Fibroblast of skin of left biceps (primary cell): ENCODE data around the gene OPA3.

Experiments used
- DNase-seq, 2 experiments: peaks; one replicate each; pipeline ENCODE4 v3.0.0-alpha.2; 2013; ENCODE audit warnings: low read depth in 2 of 2

Gene OPA3

DNA sequence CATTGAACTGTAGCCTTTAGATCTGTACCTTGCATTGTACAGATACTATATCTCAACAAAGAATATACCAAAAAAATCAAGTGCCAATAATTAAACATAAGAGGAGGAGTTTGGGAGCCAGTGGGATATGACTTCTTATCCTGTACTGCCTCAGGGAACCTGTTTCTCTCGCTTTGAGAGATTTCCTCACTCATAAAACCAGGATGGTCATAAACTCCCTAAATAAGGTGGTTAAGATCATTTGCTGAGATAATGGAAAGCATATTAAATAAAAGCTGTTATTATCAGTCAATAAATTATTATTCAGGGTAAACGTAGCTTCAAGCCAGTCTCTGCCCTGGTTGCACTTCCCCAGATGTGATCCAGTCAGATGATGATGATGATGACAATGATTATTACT is 17.0 kb downstream of the OPA3 start:
- no peak for DNase-seq

DNA sequence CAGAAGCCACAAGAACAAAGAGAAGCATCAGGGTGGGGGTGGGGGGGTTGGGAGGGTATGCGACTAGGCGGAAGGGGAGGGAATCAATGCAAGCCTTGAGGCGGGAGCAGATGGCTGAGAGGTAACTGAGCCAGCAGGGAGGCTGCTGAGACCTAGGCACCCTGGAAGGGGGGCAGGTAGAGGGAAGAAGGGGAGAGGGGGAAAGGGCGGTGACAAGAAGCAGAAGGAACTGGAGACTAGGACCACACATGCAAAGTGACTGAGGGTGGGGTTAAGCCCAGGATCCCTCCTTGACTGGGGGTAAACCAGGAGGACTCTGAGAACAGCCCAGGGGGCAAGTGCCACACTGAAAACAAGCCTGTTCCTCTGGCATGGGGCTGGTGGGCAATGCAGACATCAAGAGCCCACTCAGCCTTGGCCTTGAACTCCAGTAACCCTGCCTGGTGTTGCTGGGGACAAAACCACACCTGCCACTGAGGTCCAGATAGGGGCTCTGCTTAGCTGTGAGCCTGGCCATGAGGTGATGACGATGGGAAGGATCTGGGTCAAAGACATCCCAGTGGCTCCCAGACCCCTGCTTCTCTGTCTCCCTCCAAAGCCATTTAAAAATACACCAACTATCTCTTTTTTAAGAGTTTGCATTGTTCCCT is 20.3 kb downstream of the OPA3 start:
- no peak for DNase-seq

DNA sequence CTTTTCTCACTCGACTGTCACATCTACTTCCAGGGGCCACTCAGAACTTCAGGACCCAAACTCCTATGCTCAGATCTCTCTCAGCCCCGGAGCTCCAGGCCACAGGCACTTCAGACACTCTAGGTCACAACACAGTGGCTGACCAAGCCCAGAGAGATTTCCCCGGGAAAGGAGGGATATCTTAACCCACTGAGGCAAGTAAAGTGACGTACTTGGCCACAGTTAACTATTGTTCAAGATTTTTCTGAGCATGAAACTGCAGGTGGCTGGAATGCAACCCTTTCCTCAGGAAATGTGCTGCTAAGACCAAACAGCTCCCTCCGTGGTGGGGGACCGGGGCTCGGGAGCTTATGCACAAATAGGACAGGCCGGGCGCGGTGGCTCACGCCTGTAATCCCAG is 23.9 kb downstream of the OPA3 start:
- DNase-seq, result no peak

DNA sequence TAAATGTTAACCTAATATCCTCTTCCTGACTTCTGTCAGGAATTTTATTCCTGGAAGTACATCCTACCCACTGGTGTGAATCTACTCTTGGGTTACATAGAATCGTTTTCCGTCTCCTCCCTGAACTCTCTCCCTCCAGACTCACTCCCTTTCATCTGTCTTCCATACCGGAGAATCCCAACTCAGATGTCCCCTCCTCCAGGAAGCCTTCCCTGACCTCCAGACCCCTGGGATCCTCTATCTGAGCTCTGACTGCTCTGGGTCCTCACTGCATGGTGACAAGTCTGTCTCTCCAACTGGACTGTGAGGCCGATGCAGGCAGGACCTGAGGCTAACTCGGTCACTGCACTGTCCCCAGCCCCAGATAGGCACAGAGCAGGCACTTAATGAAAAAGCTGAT is 24.6 kb downstream of the OPA3 start:
- no peak for DNase-seq

GRCh38 chr19:45558399-45558878 is 26.2 kb downstream of the OPA3 start:
- DNase-seq, result no peak

DNA sequence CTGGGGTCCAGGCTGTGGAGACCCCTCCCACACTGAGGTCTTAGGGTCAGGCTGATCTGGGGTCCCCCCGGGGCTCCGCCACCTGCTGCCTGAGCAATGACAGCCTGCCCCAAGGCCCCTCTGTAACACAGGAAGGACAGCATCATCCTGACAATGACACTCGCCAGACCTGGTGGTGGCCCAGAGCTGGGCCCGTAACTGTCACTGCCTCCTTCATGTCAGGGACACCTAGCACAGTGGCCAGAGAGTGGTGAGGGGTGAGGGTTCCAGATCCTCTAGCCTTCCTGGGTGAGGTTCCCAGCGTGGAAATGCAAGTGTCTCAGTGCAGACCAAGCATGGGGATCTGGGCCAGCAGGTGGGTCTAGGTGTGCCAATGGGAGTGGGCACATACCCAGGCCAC is 27.8 kb downstream of the OPA3 start:
- no peak for DNase-seq

GRCh38 chr19:45554481-45554880 is 30.1 kb downstream of the OPA3 start:
- no peak for DNase-seq

DNA sequence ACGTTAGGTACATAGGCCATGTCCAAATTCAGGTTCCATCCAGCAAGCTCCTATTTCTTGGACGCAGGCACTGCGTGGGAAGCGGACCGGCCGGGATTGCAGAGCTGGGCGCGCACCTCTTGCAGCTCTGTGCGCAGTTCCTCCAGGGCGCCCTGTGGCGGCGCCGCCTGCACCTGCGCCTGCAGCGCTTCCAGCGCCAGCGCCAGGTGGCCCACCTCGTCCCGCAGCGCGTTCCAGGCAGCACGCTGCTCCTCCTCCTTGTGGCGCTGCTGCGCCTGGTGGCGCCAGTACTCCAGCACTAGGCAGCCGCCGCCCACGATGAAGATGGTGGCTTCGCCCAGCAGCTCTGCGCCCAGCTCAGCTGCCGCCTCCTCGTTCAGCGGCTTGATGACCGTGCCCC is 31.1 kb downstream of the OPA3 start:
- no peak for DNase-seq

DNA sequence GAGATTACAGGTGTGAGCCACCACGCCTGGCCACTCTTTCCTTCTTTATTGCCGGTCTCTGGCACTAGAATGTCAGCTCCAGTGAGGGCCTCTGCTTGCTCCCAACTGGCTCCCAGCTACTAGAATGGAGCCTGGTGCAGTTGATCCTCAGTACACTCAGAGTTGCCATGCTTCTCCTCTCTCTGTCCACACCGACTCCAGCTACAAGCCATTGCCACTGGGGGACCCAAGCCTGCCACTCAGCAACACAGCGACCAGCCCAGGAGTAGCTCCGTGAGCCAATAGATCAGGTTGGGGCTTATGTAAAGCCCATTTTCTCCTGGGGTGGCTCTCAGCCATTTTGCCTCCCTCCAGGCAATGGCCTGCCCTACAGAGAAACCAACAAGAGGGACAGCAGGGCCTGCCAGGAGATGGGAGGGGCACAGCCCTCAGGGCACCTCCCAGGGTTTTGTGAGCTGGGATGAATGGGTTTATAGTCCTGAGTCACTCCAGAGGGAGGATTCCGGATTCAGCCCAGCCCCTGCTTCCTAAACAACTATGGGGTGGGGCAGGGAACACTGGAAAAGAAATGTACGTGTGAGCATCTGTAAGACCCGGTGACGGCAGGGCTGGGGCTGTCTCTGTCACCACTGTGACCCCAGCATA is 36.5 kb downstream of the OPA3 start:
- no peak for DNase-seq

DNA sequence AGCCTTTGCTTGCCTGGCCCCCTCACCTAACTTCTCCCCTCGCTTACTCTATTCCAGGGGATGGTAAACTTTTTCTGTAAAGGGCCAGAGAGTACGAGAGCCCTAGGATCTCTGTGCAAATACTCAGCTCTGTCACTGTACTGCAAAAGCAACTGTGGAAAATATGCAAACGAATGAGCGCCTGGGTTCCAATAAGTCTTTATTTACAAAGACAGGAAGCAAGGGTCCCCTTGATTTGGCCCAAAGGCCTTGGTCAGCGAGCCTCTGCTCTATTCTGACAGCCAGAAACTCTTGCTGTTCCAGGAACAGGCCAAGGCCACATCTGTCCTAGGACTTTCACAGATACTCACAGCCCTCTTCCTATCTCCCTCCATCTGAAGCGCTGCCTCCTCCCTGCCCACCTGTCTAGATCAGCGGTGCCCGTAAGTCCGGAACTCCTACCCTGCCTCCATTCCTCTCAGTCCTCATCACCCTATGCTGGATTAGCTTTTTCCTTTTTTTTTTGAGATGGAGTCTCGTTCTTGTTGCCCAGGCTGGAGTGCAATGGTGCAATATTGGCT is 37.3 kb downstream of the OPA3 start:
- DNase-seq, result no peak

- no peak for DNase-seq
Observed at GRCh38 chr19:45542234-45542668, 42.4 kb downstream of the OPA3 start.

DNA sequence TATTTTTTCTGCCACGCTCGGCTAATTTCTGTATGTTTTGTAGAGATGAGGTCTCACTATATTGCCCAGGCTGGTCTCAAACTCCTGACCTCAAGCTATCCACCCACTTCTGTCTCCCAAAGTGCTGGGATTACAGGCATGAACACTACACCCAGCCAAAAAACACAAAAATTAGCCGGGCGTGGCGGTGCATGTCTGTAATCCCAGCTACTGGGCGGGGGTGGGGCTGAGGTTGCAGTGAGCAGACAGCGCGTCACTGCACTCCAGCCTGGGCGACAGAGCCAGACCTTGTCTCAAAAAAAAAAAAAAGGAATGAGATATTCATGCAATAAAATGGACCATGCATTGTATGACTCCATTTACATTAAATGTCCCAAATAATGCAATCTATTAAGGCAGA is 45.1 kb downstream of the OPA3 start:
- no peak for DNase-seq

- DNase-seq, result no peak
Observed at GRCh38 chr19:45531349-45531748, 53.3 kb downstream of the OPA3 start.

GRCh38 chr19:45529420-45529785 is 55.2 kb downstream of the OPA3 start:
- no peak for DNase-seq

GRCh38 chr19:45528744-45529419 is 55.7 kb downstream of the OPA3 start:
- DNase-seq, result no peak

DNA sequence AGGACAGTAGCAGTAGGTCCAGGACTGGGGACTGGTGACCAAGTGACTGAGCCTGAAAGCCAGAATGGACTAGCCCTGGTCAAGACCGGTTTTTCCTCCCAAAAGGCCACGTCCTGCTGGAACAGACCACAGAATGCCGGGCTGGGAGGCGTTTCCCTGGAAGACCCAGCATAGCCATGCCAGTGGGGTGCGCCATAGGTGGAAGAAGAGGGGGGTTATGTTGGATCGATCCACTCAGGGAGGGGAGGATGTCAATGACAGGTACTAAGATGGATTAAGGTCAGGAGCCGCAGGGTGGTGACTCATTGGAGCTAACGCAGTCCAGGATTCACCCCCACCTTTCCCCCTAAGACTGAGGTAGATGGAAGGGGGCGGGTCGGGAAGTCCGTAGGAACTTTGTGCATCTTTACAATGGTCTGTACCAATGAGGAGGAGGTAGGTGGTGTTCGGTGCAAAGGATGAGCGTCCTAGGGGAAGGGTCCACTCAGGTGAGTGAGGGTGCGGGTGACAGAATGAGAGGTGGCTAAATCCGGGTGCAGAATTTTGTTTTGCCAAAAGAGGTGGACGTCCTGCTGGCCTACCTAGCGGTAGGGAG is 56.4 kb downstream of the OPA3 start:
- DNase-seq, result no peak

DNA sequence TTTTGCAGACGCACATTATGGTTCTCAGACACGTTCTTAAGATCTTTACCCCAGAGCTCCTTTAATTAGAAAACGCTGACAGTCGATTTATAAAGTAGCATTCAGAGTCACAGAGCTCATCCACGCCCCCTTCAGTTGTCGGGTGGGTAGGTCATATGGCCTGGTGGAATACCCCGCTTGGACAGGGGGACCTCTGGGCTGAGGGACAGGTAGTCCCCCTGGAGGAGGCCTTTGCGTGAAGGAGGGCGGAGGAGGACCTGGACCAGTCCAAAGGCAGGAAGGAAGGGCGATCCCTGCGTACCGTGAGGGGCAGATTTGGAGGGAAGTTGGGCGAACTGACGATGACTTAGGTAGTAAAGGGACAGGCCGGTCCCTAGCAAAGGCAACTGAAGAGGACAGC is 56.9 kb downstream of the OPA3 start:
- no peak for DNase-seq

GRCh38 chr19:45526971-45527370 is 57.6 kb downstream of the OPA3 start:
- DNase-seq, result no peak

GRCh38 chr19:45526143-45526542 is 58.5 kb downstream of the OPA3 start:
- peak; percentile 43 for DNase-seq

GRCh38 chr19:45524575-45525129 is 60.0 kb downstream of the OPA3 start:
- DNase-seq, result no peak

DNA sequence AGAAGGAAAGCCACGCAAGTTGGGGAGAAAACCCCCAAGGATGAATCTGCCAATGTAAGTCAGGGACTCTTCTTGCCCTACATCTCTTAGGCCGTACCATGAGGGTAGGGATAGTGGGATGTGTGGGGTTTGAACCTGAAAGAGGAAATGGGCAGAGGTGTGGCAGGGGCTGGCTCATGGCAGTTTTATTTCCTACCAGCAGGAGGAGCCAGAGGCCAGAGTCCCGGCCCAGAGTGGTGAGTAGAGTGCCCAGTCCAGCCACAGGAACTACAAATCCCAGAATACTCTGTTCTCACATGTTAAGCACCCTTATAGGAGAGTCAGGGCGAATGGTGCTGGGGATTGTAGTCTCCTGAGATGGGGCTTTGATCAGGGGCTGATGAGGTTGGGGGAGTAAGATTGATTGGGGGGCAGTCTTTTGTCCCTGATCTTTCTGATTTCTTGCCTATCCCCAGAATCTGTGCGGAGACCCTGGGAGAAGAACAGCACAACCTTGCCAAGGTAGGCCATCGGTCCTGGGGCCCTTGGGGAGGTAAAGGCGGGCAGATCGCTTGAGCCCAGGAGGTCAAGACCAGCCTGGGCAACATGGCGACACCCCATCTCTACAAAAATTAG is 60.9 kb downstream of the OPA3 start:
- peak; percentile 41 to 44 for DNase-seq
